Mammary epithelial cell (primary cell): ENCODE results near the gene C1orf232.

Experiments used
- CTCF ChIP-seq, 2 donors: IDR thresholded peaks in 1 of 2; conservative IDR thresholded peaks in 1 of 2; 2 replicates each; pipeline ENCODE4 v1.5.1; 2011 to 2012; ENCODE audit warnings: inconsistent platforms in 2 of 2, low read length in 2 of 2, mild to moderate bottlenecking in 2 of 2, control low read depth in 1 of 2, low read depth in 1 of 2; ENCODE audit not compliant: insufficient read depth in 1 of 2; ENCODE audit errors: extremely low read depth in 1 of 2
- EZH2 ChIP-seq: IDR thresholded peaks from 2 replicates; pipeline ENCODE4 v1.6.1; 2012; ENCODE audit warnings: low read length, inconsistent platforms, borderline replicate concordance

- no peak for TF ChIP-seq CTCF (conservative IDR thresholded peaks at IDR 0.05 in 1 of 2, IDR thresholded peaks at IDR 0.05 in 1 of 2; ENCODE audit: extremely low read depth in 1 of 2, insufficient read depth in 1 of 2, low read depth in 1 of 2, low read length in 2 of 2)
- no peak for TF ChIP-seq EZH2
Observed at GRCh38 chr1:26119892-26120608, 48.7 kb downstream of the C1orf232 start.
